HepG2 (cell line): ENCODE measurements around the gene KCNH1. TPM values are rescaled to one million over a fixed set of nuclear protein-coding genes. Genes with fewer than 3 reads are reported as not detected.

Source experiments
- AGO2 ChIP-seq: fragments of 200-400 bp; formaldehyde crosslinking; optimal IDR thresholded peaks from 2 replicates; pipeline ENCODE3; 2017; ENCODE audit warnings: mild to moderate bottlenecking, low read depth, low read length, moderate library complexity
- AHDC1 ChIP-seq: sonication (generic); formaldehyde crosslinking; IDR thresholded peaks from 2 replicates; pipeline ENCODE4 v1.5.1; 2020; ENCODE audit warnings: mild to moderate bottlenecking, missing genetic modification reagents, borderline replicate concordance
- E2F2 ChIP-seq: sonication (generic); formaldehyde crosslinking; IDR thresholded peaks from 2 replicates; pipeline ENCODE4 v1.4.0; 2020; ENCODE audit warnings: missing genetic modification reagents, borderline replicate concordance
- EP300 ChIP-seq, 3 experiments: sonication (generic) in 1 of 3; formaldehyde crosslinking in 1 of 3; IDR thresholded peaks; 2 replicates each; pipeline versions ENCODE4 v1.5.1 to v1.6.1; 2011 to 2020; ENCODE audit warnings: low read depth in 2 of 3, low read length in 2 of 3, borderline replicate concordance in 1 of 3, improper control_type of control experiment in 1 of 3, mild to moderate bottlenecking in 1 of 3, missing genetic modification reagents in 1 of 3, moderate library complexity in 1 of 3
- HDAC1 ChIP-seq: sonication (generic); formaldehyde crosslinking; IDR thresholded peaks from 2 replicates; pipeline ENCODE4 v1.5.1; 2020; ENCODE audit warnings: mild to moderate bottlenecking, missing genetic modification reagents
- NFKB2 ChIP-seq: sonication (generic); formaldehyde crosslinking; IDR thresholded peaks from 2 replicates; pipeline ENCODE4 v1.4.0; 2020; ENCODE audit warnings: missing genetic modification reagents, borderline replicate concordance
- NFRKB ChIP-seq: fragments of 450-650 bp; IDR thresholded peaks from 2 replicates; pipeline ENCODE4 v1.6.1; 2017
- PCBP2 ChIP-seq: fragments of 200-400 bp; formaldehyde crosslinking; optimal IDR thresholded peaks from 2 replicates; pipeline ENCODE3; 2018; ENCODE audit warnings: low read length, low read depth; ENCODE audit not compliant: poor library complexity, severe bottlenecking
- PHF21A ChIP-seq: sonication (generic); formaldehyde crosslinking; IDR thresholded peaks from 2 replicates; pipeline ENCODE4 v1.5.0; 2020; ENCODE audit warnings: mild to moderate bottlenecking, missing genetic modification reagents
- PHF8 ChIP-seq: sonication (generic); formaldehyde crosslinking; IDR thresholded peaks from 2 replicates; pipeline ENCODE4 v1.5.0; 2020; ENCODE audit warnings: missing genetic modification reagents
- PTBP1 ChIP-seq: fragments of 200-400 bp; formaldehyde crosslinking; IDR thresholded peaks from 2 replicates; pipeline ENCODE4 v1.6.1; 2018; ENCODE audit warnings: low read length, low read depth; ENCODE audit not compliant: poor library complexity, severe bottlenecking
- RCOR2 ChIP-seq: IDR thresholded peaks from 2 replicates; pipeline ENCODE4 v1.6.1; 2016; ENCODE audit warnings: missing biosample characterization, missing genetic modification reagents
- ZFAT ChIP-seq: sonication (generic); formaldehyde crosslinking; conservative IDR thresholded peaks from 2 replicates; pipeline ENCODE4 v1.8.1; 2023; ENCODE audit warnings: missing genetic modification reagents, inconsistent platforms
- ZFP36 ChIP-seq: fragments of 150-350 bp; IDR thresholded peaks from 2 replicates; pipeline ENCODE4 v1.6.1; 2018; ENCODE audit warnings: borderline replicate concordance, low read length, low read depth; ENCODE audit not compliant: partially characterized antibody
- ZNF124 ChIP-seq: sonication (generic); formaldehyde crosslinking; IDR thresholded peaks from 2 replicates; pipeline ENCODE4 v1.4.0; 2020; ENCODE audit warnings: missing genetic modification reagents
- ZNF350 ChIP-seq: sonication (generic); formaldehyde crosslinking; IDR thresholded peaks from 2 replicates; pipeline ENCODE4 v1.4.0; 2020; ENCODE audit warnings: mild to moderate bottlenecking, low read depth, missing genetic modification reagents, borderline replicate concordance
- ZNF383 ChIP-seq: sonication (generic); formaldehyde crosslinking; IDR thresholded peaks from 2 replicates; pipeline ENCODE4 v1.4.0; 2020; ENCODE audit warnings: missing genetic modification reagents, mild to moderate bottlenecking, borderline replicate concordance
- ZNF543 ChIP-seq: sonication (generic); formaldehyde crosslinking; IDR thresholded peaks from 2 replicates; pipeline ENCODE4 v1.4.0; 2020; ENCODE audit warnings: mild to moderate bottlenecking, missing genetic modification reagents
- ZNF737 ChIP-seq: sonication (generic); formaldehyde crosslinking; IDR thresholded peaks from 2 replicates; pipeline ENCODE4 v1.5.0; 2020; ENCODE audit warnings: missing genetic modification reagents, mild to moderate bottlenecking, borderline replicate concordance
- polyA plus RNA-seq, 8 experiments: library from polyadenylated mRNA; depleted of rRNA in 3 of 8; stranded (reverse) in 7 of 8; unstranded in 1 of 8; fragments of >200 nt; fragmentation: Illumina TruSeq in 4 of 8; extraction: Trizol in 4 of 8; gene quantifications; 2 replicates each; pipeline versions ENCODE4 v1.2.1 to v1.2.3, GENCODE V29; 2011 to 2016; ENCODE audit warnings: low read depth in 4 of 8, missing spikeins in 1 of 8, mixed read lengths in 1 of 8; ENCODE audit not compliant: insufficient read depth in 1 of 8
- total RNA-seq, 5 experiments: library from RNA; depleted of rRNA; stranded (reverse); fragments of >200 nt; fragmentation: Illumina TruSeq; extraction: Trizol; gene quantifications; 2 replicates each; pipeline ENCODE4 v1.2.3, GENCODE V29; 2016; ENCODE audit warnings: low read depth in 1 of 5

The KCNH1 gene
- total and polyA plus RNA-seq, 2 of the 13 experiments (the other 11 are each of a cell fraction or from before 2014, with no cell fraction given), result not detected

DNA sequence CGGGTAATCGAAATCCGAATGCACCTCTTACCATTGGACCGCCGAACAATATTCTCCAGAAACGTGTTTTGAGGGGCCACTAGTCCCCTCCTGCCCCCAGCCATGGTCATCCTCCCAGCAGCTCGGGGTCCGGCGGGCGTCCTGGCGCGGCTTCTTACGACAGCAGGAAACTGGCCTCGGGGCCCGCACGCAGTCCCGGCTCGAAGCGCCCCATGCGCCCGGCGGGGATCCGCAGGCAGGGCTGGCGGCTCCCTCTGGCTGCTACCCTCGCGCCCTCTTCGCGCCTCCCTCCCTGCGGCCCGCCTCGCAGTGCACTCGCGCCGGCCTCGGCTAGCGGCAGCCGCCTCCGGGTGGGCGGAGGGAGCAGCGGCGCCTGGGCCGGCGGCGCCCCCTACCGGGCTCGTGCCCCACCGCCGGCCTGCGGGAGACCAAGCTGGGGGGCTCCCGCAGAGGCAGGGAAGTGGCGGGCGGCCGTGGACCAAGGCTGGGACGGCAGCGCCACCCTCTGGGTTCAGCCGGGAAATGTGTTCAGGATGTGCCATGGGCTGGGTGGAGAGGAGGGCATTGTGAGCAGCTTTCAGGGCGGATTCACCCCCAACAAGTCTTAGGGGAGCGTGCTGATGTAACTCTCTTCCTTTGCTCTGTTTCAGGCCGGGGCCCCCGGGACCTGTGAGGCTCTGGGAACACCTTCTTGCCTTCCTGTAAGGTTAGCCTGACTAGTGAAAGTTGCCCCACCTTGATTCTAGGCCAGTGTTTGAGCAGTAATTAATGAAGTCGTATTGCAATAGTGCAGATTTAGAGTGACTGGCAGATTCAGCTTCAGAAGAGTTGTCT lies at the start of gene KCNH1 (continued):
- TF ChIP-seq EP300 (IDR thresholded peaks at IDR 0.05; ENCODE audit: low read depth in 2 of 2, low read length in 2 of 2), result no peak
- TF ChIP-seq EP300 (CRISPR knock-in tag; IDR thresholded peaks at IDR 0.05; ENCODE audit: borderline replicate concordance), result no peak
- TF ChIP-seq ZFAT, result no peak
- no peak for TF ChIP-seq ZNF383
- TF ChIP-seq ZNF124 (CRISPR knock-in tag), result 0 out of 2 replicates have a peak, but pooled peaks have one; percentile 33
- peak; percentile 75 for TF ChIP-seq PTBP1
- no peak; the same call in 1 of the 2 replicates for TF ChIP-seq NFKB2 (CRISPR knock-in tag)
- no peak for TF ChIP-seq ZFP36
- no peak for TF ChIP-seq NFRKB
- TF ChIP-seq ZNF737 (CRISPR knock-in tag), result no peak
- TF ChIP-seq HDAC1 (CRISPR knock-in tag), result no peak
- TF ChIP-seq PHF8 (CRISPR knock-in tag), result no peak
- no peak for TF ChIP-seq AGO2
- TF ChIP-seq RCOR2 (CRISPR knock-in tag), result no peak
- TF ChIP-seq PCBP2, result no peak
- no peak for TF ChIP-seq PHF21A (CRISPR knock-in tag)
- no peak for TF ChIP-seq ZNF350 (CRISPR knock-in tag)
- TF ChIP-seq ZNF543 (CRISPR knock-in tag), result no peak; the same call in 1 of the 2 replicates
- no peak for TF ChIP-seq AHDC1 (CRISPR knock-in tag)
- no peak for TF ChIP-seq E2F2 (CRISPR knock-in tag)
